Testis (tissue), 2 donors: ENCODE data around the gene NLRP6.

Experiments
- POLR2A ChIP-seq: fragments of 450-650 bp; IDR thresholded peaks from one replicate; pipeline ENCODE4 v1.6.1; 2017; ENCODE audit warnings: antibody characterized with exemption, mild to moderate bottlenecking, moderate library complexity
- TF ChIP-seq, protein P1 (sequence below), 3 experiments: fragments of 450-650 bp in 2 of 3; fragments of 200-600 bp in 1 of 3; sonication (generic) in 1 of 3; IDR thresholded peaks; one replicate each; pipeline ENCODE4 v1.5.1; 2016 to 2019; ENCODE audit warnings: antibody characterized with exemption in 3 of 3, mild to moderate bottlenecking in 2 of 3, moderate library complexity in 1 of 3

DNA sequence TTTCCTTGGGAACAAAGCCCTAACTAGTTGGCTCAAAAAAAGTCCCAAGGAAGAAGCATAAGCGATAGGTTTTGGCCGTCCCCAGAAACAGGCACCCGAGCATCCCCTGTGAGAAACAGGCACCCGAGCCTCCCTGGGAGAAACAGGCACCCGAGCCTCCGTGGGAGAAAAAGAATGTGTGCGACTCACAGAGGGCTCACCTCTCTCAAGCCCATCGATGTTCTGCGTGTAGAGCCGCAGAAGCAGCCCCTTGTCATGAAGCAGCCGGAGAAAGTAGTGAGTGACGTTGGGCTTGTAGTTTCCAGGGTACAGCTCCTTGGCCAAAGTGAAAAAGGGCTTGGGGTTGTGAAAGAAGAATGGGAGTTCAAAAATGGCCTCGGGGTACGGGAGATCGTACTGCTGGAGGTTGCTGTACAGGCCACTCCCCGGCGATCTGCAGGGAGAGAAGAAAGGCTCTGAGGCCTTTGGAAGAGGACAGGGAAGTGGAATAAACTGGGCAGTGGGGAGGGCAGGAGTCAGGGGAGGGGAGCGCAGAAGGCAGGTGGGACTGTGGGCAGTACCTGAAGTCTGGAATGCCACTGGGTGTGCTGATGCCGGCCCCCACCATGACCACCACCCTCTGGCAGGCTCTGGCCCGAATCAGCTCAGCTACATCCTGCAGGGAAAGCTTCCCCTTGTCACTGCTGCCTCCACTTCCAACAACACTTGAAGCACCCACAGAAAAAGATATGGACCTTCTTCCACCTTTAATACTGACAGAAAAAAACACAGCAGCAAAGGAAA, 45.2 kb upstream of the NLRP6 start:
- TF ChIP-seq, protein P1, sequence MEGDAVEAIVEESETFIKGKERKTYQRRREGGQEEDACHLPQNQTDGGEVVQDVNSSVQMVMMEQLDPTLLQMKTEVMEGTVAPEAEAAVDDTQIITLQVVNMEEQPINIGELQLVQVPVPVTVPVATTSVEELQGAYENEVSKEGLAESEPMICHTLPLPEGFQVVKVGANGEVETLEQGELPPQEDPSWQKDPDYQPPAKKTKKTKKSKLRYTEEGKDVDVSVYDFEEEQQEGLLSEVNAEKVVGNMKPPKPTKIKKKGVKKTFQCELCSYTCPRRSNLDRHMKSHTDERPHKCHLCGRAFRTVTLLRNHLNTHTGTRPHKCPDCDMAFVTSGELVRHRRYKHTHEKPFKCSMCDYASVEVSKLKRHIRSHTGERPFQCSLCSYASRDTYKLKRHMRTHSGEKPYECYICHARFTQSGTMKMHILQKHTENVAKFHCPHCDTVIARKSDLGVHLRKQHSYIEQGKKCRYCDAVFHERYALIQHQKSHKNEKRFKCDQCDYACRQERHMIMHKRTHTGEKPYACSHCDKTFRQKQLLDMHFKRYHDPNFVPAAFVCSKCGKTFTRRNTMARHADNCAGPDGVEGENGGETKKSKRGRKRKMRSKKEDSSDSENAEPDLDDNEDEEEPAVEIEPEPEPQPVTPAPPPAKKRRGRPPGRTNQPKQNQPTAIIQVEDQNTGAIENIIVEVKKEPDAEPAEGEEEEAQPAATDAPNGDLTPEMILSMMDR (IDR thresholded peaks at IDR 0.05), result no peak
- TF ChIP-seq POLR2A, result no peak
